ENCODE measurements around the gene TRIM31. TPM values are rescaled to one million over a fixed set of nuclear protein-coding genes. Genes with fewer than 3 reads are reported as not detected.

TRIM31 gene
- total RNA-seq, 1 experiment from 2014 or later, result 0.13 TPM

GRCh38 chr6:30116724-30117123 is 3.8 kb upstream of the TRIM31 start:
- Mint-ChIP-seq H3K4me3 (no peak overlapping the region), H3K36me3 (no peaks in the 10 kb centered on the region), H3K27ac (no peak overlapping the region), H3K27me3 (ENCODE audit: low read depth) (peaks cover 51% of the 10 kb centered on the region), H3K9me3 (no peaks in the 10 kb centered on the region), H3K4me1 (no peaks in the 10 kb centered on the region)
- CTCF ChIA-PET, result interaction anchor here (1.0 to 3.0 kb wide), 2 partner anchors 13 to 14 kb away, joined by 4 to 10 read pairs; no protein-coding TSS in a partner anchor
- no peak for DNase-seq (ENCODE audit: low spot score)
- POLR2A ChIA-PET, result no interaction called here
- ATAC-seq, result no peak
- TF ChIP-seq ZNF138 (CRISPR knock-in tag; conservative IDR thresholded peaks at IDR 0.05) (no peak), JAZF1 (CRISPR knock-in tag; IDR thresholded peaks at IDR 0.05) (no peak), CREM (CRISPR knock-in tag; IDR thresholded peaks at IDR 0.05) (no peak), TEAD1 (CRISPR knock-in tag; IDR thresholded peaks at IDR 0.05) (no peak), USF1 (CRISPR knock-in tag; IDR thresholded peaks at IDR 0.05) (no peak), ZNF121 (CRISPR knock-in tag; IDR thresholded peaks at IDR 0.05) (no peak), ETV6 (CRISPR knock-in tag; IDR thresholded peaks at IDR 0.05) (no peak), HMGXB4 (CRISPR knock-in tag; IDR thresholded peaks at IDR 0.05) (no peak), MYBL2 (CRISPR knock-in tag; IDR thresholded peaks at IDR 0.05) (no peak), ZSCAN18 (CRISPR knock-in tag; IDR thresholded peaks at IDR 0.05) (no peak), CDX4 (CRISPR knock-in tag; IDR thresholded peaks at IDR 0.05; ENCODE audit: borderline replicate concordance) (no peak)
- TF ChIP-seq, protein P1, sequence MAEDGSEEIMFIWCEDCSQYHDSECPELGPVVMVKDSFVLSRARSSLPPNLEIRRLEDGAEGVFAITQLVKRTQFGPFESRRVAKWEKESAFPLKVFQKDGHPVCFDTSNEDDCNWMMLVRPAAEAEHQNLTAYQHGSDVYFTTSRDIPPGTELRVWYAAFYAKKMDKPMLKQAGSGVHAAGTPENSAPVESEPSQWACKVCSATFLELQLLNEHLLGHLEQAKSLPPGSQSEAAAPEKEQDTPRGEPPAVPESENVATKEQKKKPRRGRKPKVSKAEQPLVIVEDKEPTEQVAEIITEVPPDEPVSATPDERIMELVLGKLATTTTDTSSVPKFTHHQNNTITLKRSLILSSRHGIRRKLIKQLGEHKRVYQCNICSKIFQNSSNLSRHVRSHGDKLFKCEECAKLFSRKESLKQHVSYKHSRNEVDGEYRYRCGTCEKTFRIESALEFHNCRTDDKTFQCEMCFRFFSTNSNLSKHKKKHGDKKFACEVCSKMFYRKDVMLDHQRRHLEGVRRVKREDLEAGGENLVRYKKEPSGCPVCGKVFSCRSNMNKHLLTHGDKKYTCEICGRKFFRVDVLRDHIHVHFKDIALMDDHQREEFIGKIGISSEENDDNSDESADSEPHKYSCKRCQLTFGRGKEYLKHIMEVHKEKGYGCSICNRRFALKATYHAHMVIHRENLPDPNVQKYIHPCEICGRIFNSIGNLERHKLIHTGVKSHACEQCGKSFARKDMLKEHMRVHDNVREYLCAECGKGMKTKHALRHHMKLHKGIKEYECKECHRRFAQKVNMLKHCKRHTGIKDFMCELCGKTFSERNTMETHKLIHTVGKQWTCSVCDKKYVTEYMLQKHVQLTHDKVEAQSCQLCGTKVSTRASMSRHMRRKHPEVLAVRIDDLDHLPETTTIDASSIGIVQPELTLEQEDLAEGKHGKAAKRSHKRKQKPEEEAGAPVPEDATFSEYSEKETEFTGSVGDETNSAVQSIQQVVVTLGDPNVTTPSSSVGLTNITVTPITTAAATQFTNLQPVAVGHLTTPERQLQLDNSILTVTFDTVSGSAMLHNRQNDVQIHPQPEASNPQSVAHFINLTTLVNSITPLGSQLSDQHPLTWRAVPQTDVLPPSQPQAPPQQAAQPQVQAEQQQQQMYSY (CRISPR knock-in tag; IDR thresholded peaks at IDR 0.05), result no peak

DNA sequence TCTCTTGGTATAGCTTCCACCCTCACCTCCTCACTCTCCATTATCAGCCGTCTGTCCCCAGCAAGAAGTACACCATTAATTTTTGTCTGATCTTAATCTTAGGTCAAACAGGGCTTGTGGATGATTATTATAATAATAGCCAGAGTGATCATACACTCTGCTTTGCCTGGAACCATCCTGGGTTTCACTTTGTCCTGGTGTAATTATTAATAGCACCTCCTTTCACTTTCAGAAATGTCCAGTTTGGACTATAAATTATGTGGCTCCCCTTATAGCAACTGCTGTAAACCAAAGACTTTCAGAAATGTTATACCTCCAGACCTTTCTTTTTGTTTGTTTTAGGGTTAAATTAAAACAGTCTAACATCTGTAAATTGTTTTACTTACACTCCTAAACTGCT is 951 bp upstream of the TRIM31 start:
- CTCF ChIA-PET, result interaction anchor here (0.9 to 3.0 kb wide), 3 partner anchors 10 to 17 kb away, joined by 6 to 10 read pairs (median 7); no protein-coding TSS in a partner anchor
- DNase-seq (ENCODE audit: low spot score) (no peak), ATAC-seq (no peak)
- Mint-ChIP-seq H3K9me3 (no peaks in the 10 kb centered on the region), H3K4me3 (no peak overlapping the region), H3K27me3 (ENCODE audit: low read depth) (peaks cover 55% of the 10 kb centered on the region), H3K27ac (no peak overlapping the region), H3K4me1 (no peaks in the 10 kb centered on the region), H3K36me3 (no peaks in the 10 kb centered on the region)
- POLR2A ChIA-PET, result no interaction called here
- TF ChIP-seq, protein P2, sequence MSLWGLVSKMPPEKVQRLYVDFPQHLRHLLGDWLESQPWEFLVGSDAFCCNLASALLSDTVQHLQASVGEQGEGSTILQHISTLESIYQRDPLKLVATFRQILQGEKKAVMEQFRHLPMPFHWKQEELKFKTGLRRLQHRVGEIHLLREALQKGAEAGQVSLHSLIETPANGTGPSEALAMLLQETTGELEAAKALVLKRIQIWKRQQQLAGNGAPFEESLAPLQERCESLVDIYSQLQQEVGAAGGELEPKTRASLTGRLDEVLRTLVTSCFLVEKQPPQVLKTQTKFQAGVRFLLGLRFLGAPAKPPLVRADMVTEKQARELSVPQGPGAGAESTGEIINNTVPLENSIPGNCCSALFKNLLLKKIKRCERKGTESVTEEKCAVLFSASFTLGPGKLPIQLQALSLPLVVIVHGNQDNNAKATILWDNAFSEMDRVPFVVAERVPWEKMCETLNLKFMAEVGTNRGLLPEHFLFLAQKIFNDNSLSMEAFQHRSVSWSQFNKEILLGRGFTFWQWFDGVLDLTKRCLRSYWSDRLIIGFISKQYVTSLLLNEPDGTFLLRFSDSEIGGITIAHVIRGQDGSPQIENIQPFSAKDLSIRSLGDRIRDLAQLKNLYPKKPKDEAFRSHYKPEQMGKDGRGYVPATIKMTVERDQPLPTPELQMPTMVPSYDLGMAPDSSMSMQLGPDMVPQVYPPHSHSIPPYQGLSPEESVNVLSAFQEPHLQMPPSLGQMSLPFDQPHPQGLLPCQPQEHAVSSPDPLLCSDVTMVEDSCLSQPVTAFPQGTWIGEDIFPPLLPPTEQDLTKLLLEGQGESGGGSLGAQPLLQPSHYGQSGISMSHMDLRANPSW (CRISPR knock-in tag; conservative IDR thresholded peaks at IDR 0.05; ENCODE audit: low read depth), result no peak
- TF ChIP-seq HMGXB4 (CRISPR knock-in tag; IDR thresholded peaks at IDR 0.05) (no peak), CREM (CRISPR knock-in tag; IDR thresholded peaks at IDR 0.05) (no peak), SOX15 (CRISPR knock-in tag; IDR thresholded peaks at IDR 0.05) (no peak), ATF3 (CRISPR knock-in tag; conservative IDR thresholded peaks at IDR 0.05) (no peak), NFE2L1 (CRISPR knock-in tag; IDR thresholded peaks at IDR 0.05) (no peak), GRHL2 (CRISPR knock-in tag; IDR thresholded peaks at IDR 0.05; ENCODE audit: insufficient replicate concordance, severe bottlenecking) (no peak)
- TF ChIP-seq, protein P3, sequence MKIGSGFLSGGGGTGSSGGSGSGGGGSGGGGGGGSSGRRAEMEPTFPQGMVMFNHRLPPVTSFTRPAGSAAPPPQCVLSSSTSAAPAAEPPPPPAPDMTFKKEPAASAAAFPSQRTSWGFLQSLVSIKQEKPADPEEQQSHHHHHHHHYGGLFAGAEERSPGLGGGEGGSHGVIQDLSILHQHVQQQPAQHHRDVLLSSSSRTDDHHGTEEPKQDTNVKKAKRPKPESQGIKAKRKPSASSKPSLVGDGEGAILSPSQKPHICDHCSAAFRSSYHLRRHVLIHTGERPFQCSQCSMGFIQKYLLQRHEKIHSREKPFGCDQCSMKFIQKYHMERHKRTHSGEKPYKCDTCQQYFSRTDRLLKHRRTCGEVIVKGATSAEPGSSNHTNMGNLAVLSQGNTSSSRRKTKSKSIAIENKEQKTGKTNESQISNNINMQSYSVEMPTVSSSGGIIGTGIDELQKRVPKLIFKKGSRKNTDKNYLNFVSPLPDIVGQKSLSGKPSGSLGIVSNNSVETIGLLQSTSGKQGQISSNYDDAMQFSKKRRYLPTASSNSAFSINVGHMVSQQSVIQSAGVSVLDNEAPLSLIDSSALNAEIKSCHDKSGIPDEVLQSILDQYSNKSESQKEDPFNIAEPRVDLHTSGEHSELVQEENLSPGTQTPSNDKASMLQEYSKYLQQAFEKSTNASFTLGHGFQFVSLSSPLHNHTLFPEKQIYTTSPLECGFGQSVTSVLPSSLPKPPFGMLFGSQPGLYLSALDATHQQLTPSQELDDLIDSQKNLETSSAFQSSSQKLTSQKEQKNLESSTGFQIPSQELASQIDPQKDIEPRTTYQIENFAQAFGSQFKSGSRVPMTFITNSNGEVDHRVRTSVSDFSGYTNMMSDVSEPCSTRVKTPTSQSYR (CRISPR knock-in tag; IDR thresholded peaks at IDR 0.05), result no peak
